BLaER1 (cell line): ENCODE data around the gene TGM2.

Experiments used
- H3K27ac ChIP-seq: shearing (Covaris generic); formaldehyde crosslinking; 2 replicates; pipeline ENCODE4 v1.8.1; 2022
- H3K27me3 ChIP-seq: shearing (Covaris generic); formaldehyde crosslinking; 2 replicates; pipeline ENCODE4 v1.8.1; 2022
- H3K36me3 ChIP-seq: shearing (Covaris generic); formaldehyde crosslinking; 2 replicates; pipeline ENCODE4 v1.8.1; 2022
- H3K4me1 ChIP-seq: shearing (Covaris generic); formaldehyde crosslinking; 2 replicates; pipeline ENCODE4 v1.8.1; 2022
- H3K4me2 ChIP-seq: shearing (Covaris generic); formaldehyde crosslinking; 2 replicates; pipeline ENCODE4 v1.8.1; 2022
- H3K4me3 ChIP-seq: shearing (Covaris generic); formaldehyde crosslinking; 2 replicates; pipeline ENCODE4 v1.8.1; 2022
- H3K9ac ChIP-seq: shearing (Covaris generic); formaldehyde crosslinking; 2 replicates; pipeline ENCODE4 v1.8.1; 2022
- H3K9me3 ChIP-seq: shearing (Covaris generic); formaldehyde crosslinking; 2 replicates; pipeline ENCODE4 v1.8.1; 2022
- H4K20me1 ChIP-seq: shearing (Covaris generic); formaldehyde crosslinking; 2 replicates; pipeline ENCODE4 v1.8.1; 2022
- Cebpa-rat ChIP-seq: shearing (Covaris generic); IDR thresholded peaks from 2 replicates; pipeline ENCODE4 v1.8.1; 2022

TGM2 gene

DNA sequence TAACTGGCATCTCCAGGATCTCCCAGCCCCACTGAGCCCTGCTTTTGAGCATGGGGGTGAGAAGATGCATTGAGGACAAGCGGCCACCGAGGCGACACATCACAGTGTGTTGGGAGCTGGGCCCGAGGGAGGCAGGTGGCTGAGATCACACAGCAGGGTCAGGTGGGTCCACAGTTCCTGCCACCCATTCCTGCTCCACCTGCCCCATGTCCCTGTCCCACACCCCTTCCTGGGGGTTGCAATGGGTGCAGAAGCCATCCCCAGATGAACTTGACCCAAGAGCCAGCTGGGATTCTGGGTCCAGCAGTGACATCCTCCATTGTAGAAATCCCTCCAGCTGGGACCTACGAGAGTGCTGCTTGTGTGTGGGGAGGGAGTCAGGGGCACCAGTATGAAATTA, 1.0 kb downstream of the TGM2 start:
- H3K27ac ChIP-seq = no peak overlapping the region
- H4K20me1 ChIP-seq = no peaks in the 10 kb centered on the region
- no peaks in the 10 kb centered on the region for H3K36me3 ChIP-seq
- TF ChIP-seq Cebpa-rat = no peak
- no peak overlapping the region for H3K4me2 ChIP-seq
- no peak overlapping the region for H3K9ac ChIP-seq
- H3K9me3 ChIP-seq = no peaks in the 10 kb centered on the region
- H3K4me1 ChIP-seq = peaks cover 8% of the 10 kb centered on the region
- no peak overlapping the region for H3K4me3 ChIP-seq
- H3K27me3 ChIP-seq = 0 out of 2 replicates have a peak, but pooled peaks cover 7% of the 10 kb centered on the region

DNA sequence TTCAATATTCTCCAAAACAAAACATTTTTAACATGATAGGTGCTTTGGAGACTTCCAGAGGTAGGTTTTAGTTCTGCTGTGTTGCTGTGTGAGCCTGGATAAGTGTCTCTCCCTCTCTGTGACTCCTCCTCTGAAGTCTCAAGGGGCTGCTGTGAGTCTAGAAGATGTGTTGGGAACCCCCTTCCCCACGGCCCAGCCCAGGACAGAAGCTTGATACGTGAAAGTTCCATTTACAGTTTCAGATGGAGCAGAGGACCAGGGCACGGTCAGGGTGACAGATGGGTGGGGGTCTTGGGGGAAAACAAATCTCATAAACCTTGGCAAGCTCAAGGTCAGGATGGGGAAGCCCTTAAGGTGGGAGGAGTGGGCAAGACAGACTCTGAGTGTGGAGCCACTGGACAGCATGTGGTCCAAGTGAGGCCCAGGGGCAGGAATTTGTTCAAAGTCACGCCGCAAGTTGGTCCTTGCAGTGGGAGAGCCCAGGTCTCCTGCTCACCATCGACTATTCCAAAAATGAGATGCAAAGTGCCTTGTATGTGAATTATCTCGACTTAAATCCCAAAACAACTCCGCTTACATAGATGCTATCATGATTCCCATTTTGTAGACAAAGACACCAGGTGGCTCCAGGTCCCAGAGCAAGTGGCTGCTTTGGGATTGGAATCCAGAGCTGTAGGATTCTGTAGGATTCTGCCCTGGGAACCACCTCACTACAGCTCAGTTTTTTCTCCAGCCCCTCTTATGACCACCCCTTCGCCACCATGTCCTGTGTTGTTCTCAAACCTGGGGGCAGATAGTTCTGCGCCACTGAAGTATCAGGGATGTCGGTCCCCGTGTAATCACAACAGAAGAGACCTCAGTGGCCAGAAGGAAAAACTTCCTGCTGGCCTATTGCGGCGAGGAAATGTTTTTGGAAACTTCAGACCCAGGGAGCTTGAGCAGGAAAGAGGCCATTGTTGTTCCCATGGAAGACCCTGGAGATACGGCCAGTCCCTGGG, 1.9 kb downstream of the TGM2 start:
- no peaks in the 10 kb centered on the region for H3K36me3 ChIP-seq
- H3K4me2 ChIP-seq = no peak overlapping the region
- no peak for TF ChIP-seq Cebpa-rat
- peaks cover 15% of the 10 kb centered on the region for H3K4me1 ChIP-seq
- no peak overlapping the region for H3K4me3 ChIP-seq
- H3K27me3 ChIP-seq = 0 out of 2 replicates have a peak, but pooled peaks cover 7% of the 10 kb centered on the region
- no peaks in the 10 kb centered on the region for H3K9me3 ChIP-seq
- H3K9ac ChIP-seq = no peak overlapping the region
- no peaks in the 10 kb centered on the region for H4K20me1 ChIP-seq
- H3K27ac ChIP-seq = no peak overlapping the region

DNA sequence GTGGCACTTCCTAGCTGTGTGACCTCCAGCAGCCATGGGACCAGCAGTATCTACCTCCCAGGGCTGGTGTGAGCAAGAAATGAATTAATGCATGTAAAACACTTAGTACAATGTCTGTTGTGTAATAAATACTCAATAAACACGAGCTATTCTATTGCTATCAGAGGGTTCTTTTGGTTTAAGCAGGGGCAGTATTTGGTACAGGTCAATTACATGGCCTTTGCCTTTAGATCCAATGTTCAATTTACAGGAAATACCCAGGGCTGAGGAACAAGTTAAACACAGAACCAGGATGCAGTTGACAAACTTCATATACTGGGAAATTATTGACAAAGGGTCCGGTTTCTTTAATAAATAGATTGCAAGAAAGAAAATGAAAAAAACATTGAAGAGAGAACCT, 2.9 kb downstream of the TGM2 start:
- Histone ChIP-seq H3K36me3 (no peaks in the 10 kb centered on the region), H3K4me2 (no peak overlapping the region), H3K9me3 (no peaks in the 10 kb centered on the region), H4K20me1 (no peaks in the 10 kb centered on the region), H3K27ac (no peak overlapping the region), H3K9ac (no peak overlapping the region), H3K27me3 (0 out of 2 replicates have a peak, but pooled peaks cover 7% of the 10 kb centered on the region), H3K4me3 (no peak overlapping the region), H3K4me1 (peaks cover 26% of the 10 kb centered on the region)
- TF ChIP-seq Cebpa-rat = no peak

DNA sequence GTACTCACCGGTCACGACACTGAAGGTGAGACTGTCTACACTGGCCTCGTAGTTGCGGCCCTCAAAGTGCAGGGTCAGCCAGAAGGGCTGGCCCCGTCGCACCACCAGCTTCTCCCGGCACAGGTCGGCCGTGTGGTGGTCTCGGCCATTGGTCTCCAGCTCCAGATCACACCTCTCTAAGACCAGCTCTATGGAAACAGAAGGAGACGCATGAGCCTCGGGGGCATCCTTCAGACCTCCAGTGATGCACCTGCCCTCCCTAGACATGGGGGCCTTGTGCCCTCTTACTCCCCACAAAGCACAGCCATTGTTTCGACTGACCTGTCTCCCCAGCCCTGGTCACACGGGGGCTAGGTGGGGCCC, 3.7 kb downstream of the TGM2 start:
- Histone ChIP-seq H3K27me3 (0 out of 2 replicates have a peak, but pooled peaks cover 7% of the 10 kb centered on the region), H3K4me3 (no peak overlapping the region), H4K20me1 (no peaks in the 10 kb centered on the region), H3K9ac (no peak overlapping the region), H3K4me1 (peaks cover 32% of the 10 kb centered on the region), H3K27ac (no peak overlapping the region), H3K4me2 (no peak overlapping the region), H3K9me3 (no peaks in the 10 kb centered on the region), H3K36me3 (no peaks in the 10 kb centered on the region)
- TF ChIP-seq Cebpa-rat = no peak

DNA sequence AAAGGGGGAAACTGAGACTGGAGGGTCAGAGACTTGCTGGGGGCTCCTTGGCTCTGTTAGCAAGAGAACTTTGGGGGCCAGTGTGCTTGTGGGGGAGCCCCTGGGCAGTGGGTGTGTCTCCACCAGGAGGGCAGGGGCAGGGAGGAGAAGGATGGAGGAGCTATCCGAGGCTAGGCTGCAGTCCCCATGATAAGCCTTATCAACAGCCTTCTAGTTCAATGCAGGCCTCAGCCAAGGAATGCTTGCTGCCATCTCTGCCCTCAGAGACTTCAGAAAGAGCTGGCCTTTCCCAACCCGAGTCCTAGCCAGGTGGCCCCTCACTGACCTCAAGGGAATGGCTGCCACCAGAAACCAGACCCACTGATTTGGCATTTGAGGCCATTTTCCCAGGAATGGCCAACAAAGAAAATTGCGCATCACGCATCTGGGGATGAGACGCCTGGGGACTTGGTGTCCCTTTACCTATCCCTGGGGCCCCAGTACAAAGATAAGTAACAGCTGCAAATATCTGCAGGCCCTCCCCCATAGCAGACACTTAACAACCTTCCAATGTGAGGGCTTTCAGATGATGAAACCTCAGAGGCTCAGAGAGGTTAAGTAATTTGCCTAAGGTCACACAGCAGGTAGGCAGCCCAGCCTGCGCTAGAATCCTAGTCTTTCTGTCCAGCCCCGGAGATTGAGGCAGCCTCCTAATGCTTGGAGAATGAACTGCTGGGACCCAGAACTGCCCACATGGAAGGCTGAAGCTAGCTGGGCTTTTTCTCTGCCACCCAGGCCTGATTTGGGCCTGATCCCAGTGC, 4.9 kb downstream of the TGM2 start:
- H3K27me3 ChIP-seq = 0 out of 2 replicates have a peak, but pooled peaks cover 7% of the 10 kb centered on the region
- H3K36me3 ChIP-seq = no peaks in the 10 kb centered on the region
- H4K20me1 ChIP-seq = no peaks in the 10 kb centered on the region
- H3K4me1 ChIP-seq = peaks cover 43% of the 10 kb centered on the region
- no peak for TF ChIP-seq Cebpa-rat
- H3K27ac ChIP-seq = no peak overlapping the region
- no peak overlapping the region for H3K9ac ChIP-seq
- H3K4me3 ChIP-seq = no peak overlapping the region
- H3K9me3 ChIP-seq = no peaks in the 10 kb centered on the region
- no peak overlapping the region for H3K4me2 ChIP-seq

DNA sequence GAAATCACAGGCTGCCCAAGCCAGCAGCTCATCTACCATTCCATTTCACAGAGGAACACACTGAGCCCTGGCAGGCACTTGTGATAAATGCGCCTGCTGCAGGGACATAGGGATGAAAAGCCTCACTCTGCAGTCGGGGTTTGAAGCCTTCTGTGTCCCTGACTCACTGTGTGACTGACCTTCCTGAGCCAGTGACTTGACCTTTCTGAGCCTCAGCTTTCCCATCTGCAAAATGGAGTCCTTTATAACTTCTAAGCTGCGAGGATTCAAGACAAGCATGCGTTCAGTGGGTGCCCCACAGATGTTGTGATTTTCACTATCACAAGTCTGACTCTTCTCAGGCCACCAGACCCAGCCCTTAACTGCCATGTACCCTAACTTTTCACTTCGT, 5.5 kb downstream of the TGM2 start:
- Histone ChIP-seq H3K4me2 (no peak overlapping the region), H3K9me3 (no peaks in the 10 kb centered on the region), H3K9ac (no peak overlapping the region), H3K4me1 (peaks cover 43% of the 10 kb centered on the region), H3K4me3 (no peak overlapping the region), H4K20me1 (no peaks in the 10 kb centered on the region), H3K27ac (no peak overlapping the region), H3K27me3 (0 out of 2 replicates have a peak, but pooled peaks cover 2% of the 10 kb centered on the region), H3K36me3 (no peaks in the 10 kb centered on the region)
- no peak for TF ChIP-seq Cebpa-rat

DNA sequence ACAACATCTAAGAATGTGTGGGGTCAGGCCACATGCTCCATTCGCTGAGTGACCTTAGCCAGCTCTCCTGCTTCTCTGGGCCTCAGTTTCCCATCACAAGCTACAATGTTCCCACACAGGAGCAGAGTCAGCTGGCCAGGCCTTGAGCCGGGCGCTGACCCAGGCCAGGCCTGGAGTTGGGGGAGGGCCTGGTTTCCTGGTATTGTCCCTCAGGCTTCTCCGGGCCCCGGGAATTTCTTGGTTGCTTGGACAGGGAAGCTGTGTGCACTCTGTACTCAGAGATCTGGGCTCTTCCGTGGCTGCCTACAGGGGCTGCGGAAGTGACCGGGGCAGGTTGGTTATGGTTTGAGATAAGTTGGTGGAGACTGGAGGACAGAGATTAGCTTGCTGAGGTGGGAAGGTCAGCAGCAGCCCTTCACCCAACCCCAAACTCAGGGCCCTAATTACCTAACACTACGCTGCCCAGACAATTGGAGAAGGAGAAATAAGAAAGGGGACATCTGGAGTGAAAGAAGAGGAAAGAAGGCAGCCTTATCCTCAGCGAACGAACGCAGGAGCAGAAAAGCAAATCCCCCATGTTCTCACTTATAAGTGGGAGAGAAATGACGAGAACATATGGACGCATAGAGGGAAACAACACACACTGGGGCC, 6.2 kb downstream of the TGM2 start:
- Histone ChIP-seq H3K4me2 (peak overlapping the region; percentile 76; the same call in 1 of the 2 replicates), H3K9ac (no peak overlapping the region), H3K9me3 (no peaks in the 10 kb centered on the region), H4K20me1 (no peaks in the 10 kb centered on the region), H3K36me3 (no peaks in the 10 kb centered on the region), H3K4me3 (no peak overlapping the region), H3K4me1 (peaks cover 50% of the 10 kb centered on the region), H3K27ac (peak overlapping the region; percentile 38; the same call in 1 of the 2 replicates), H3K27me3 (no peaks in the 10 kb centered on the region)
- TF ChIP-seq Cebpa-rat = no peak

DNA sequence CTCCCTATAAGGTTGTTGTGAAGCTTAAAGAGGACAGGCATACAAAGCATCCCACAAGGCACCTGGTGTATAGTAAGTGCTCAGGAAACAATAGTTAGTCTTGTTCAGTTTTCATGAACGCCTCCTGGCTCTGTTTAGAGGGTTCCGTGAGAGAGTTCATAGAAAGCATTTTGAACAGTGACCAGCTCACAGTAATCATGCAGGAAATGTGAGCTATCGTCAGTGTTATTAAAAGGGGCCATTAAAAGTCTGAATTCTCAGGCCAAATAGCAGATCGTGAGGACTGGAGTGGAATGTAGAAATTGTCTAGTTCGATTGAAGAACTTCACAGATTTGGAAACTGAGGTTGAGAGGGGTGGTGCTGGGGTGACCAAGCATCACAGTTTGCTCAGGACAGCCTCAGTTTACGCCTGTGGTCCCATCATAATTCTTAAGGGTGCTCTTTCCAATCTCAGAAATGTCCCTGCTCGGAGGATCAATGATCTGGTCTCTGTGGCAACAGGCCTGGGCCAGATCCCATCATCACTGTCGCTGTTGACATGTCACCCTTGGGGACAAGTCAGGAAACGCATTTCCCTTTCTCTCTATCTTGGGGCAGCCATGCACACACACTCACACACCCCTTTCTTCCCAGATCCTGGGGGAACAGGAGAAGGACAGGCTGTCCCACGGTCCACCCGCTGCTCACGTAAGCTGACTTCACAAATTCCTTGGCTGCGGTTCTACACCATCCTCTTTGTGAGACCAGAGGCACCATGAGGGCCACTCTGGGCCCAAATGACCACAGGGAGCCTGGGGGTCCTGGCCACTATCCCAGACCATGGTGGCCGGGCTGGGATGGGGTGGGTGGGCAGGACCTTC, 7.2 kb downstream of the TGM2 start:
- H3K9ac ChIP-seq = peak overlapping the region; percentile 38; the same call in 1 of the 2 replicates
- no peak for TF ChIP-seq Cebpa-rat
- no peaks in the 10 kb centered on the region for H3K27me3 ChIP-seq
- H3K27ac ChIP-seq = no peak overlapping the region; the same call in 1 of the 2 replicates
- peaks cover 60% of the 10 kb centered on the region for H3K4me1 ChIP-seq
- no peak overlapping the region for H3K4me3 ChIP-seq
- H3K36me3 ChIP-seq = no peaks in the 10 kb centered on the region
- no peaks in the 10 kb centered on the region for H3K9me3 ChIP-seq
- H4K20me1 ChIP-seq = no peaks in the 10 kb centered on the region
- peak overlapping the region; percentile 76 for H3K4me2 ChIP-seq
